ENCODE measurements around the gene IRAK4.

Gene IRAK4

GRCh38 chr12:43776498-43776897 is 17.7 kb downstream of the IRAK4 start:
- Histone ChIP-seq H3K4me1 (ENCODE audit: insufficient read depth, low read length) (no peaks in the 10 kb centered on the region), H3K36me3 (ENCODE audit: insufficient read depth, low read depth, low read length) (peaks cover 10% of the 10 kb centered on the region; the same call in 1 of the 2 replicates), H3K9me3 (ENCODE audit: insufficient read depth, low read depth, low read length) (no peaks in the 10 kb centered on the region), H3K27ac (ENCODE audit: low read length) (no peak overlapping the region), H3K4me3 (ENCODE audit: low read length) (no peak overlapping the region), H3K9ac (ENCODE audit: low read depth, low read length) (no peak overlapping the region), H3K27me3 (ENCODE audit: insufficient read depth, low read length) (no peaks in the 10 kb centered on the region)

GRCh38 chr12:43786899-43787693 is 28.3 kb downstream of the IRAK4 start:
- no peak overlapping the region for H3K27ac ChIP-seq (ENCODE audit: low read length)
- H3K27me3 ChIP-seq (ENCODE audit: insufficient read depth, low read length) = no peaks in the 10 kb centered on the region
- H3K9ac ChIP-seq (ENCODE audit: low read depth, low read length) = no peak overlapping the region
- peaks cover 14% of the 10 kb centered on the region for H3K36me3 ChIP-seq (ENCODE audit: insufficient read depth, low read depth, low read length)
- no peaks in the 10 kb centered on the region for H3K4me1 ChIP-seq (ENCODE audit: insufficient read depth, low read length)
- H3K9me3 ChIP-seq (ENCODE audit: insufficient read depth, low read depth, low read length) = no peaks in the 10 kb centered on the region
- H3K4me3 ChIP-seq (ENCODE audit: low read length) = no peak overlapping the region

- Histone ChIP-seq H3K4me3 (ENCODE audit: low read length) (no peak overlapping the region), H3K27me3 (ENCODE audit: insufficient read depth, low read length) (no peaks in the 10 kb centered on the region), H3K9ac (ENCODE audit: low read depth, low read length) (no peak overlapping the region), H3K27ac (ENCODE audit: low read length) (no peak overlapping the region), H3K4me1 (ENCODE audit: insufficient read depth, low read length) (no peaks in the 10 kb centered on the region), H3K36me3 (ENCODE audit: insufficient read depth, low read depth, low read length) (peaks cover 10% of the 10 kb centered on the region), H3K9me3 (ENCODE audit: insufficient read depth, low read depth, low read length) (no peaks in the 10 kb centered on the region)
These were observed 31.2 kb downstream of the IRAK4 start for GRCh38 chr12:43789941-43790340.

- peaks cover 69% of the 10 kb centered on the region for H3K36me3 ChIP-seq (ENCODE audit: insufficient read depth, low read depth, low read length)
- no peak overlapping the region for H3K9ac ChIP-seq (ENCODE audit: low read depth, low read length)
- H3K4me3 ChIP-seq (ENCODE audit: low read length) = no peak overlapping the region
- H3K27me3 ChIP-seq (ENCODE audit: insufficient read depth, low read length) = no peaks in the 10 kb centered on the region
- no peaks in the 10 kb centered on the region for H3K9me3 ChIP-seq (ENCODE audit: insufficient read depth, low read depth, low read length)
- no peaks in the 10 kb centered on the region for H3K4me1 ChIP-seq (ENCODE audit: insufficient read depth, low read length)
- no peak overlapping the region for H3K27ac ChIP-seq (ENCODE audit: low read length)
These were observed 37.0 kb downstream of the IRAK4 start for GRCh38 chr12:43795716-43796280.

- Histone ChIP-seq H3K9me3 (ENCODE audit: insufficient read depth, low read depth, low read length) (no peaks in the 10 kb centered on the region), H3K36me3 (ENCODE audit: insufficient read depth, low read depth, low read length) (peaks cover 88% of the 10 kb centered on the region), H3K4me1 (ENCODE audit: insufficient read depth, low read length) (no peaks in the 10 kb centered on the region), H3K9ac (ENCODE audit: low read depth, low read length) (no peak overlapping the region), H3K27ac (ENCODE audit: low read length) (no peak overlapping the region), H3K27me3 (ENCODE audit: insufficient read depth, low read length) (no peaks in the 10 kb centered on the region), H3K4me3 (ENCODE audit: low read length) (no peak overlapping the region)
These were observed 38.9 kb downstream of the IRAK4 start for GRCh38 chr12:43797561-43798217.

- peak overlapping the region; percentile 99 for H3K4me3 ChIP-seq (ENCODE audit: low read length)
- peak overlapping the region; percentile 11 for H3K27ac ChIP-seq (ENCODE audit: low read length)
- no peaks in the 10 kb centered on the region for H3K27me3 ChIP-seq (ENCODE audit: insufficient read depth, low read length)
- peaks cover 38% of the 10 kb centered on the region for H3K36me3 ChIP-seq (ENCODE audit: insufficient read depth, low read depth, low read length)
- no peaks in the 10 kb centered on the region for H3K9me3 ChIP-seq (ENCODE audit: insufficient read depth, low read depth, low read length)
- H3K4me1 ChIP-seq (ENCODE audit: insufficient read depth, low read length) = peaks cover 7% of the 10 kb centered on the region; the same call in 1 of the 2 replicates
- H3K9ac ChIP-seq (ENCODE audit: low read depth, low read length) = peak overlapping the region; percentile 89
These were observed 46.6 kb downstream of the IRAK4 start for GRCh38 chr12:43805149-43805859.

- Histone ChIP-seq H3K4me3 (ENCODE audit: low read length) (peak within 1 kb of the TSS; percentile 99), H3K27ac (ENCODE audit: low read length) (peak within 1 kb of the TSS; percentile 44), H3K9ac (ENCODE audit: low read depth, low read length) (peak within 1 kb of the TSS; percentile 89), H3K27me3 (ENCODE audit: insufficient read depth, low read length) (no peaks in the 10 kb centered on the region), H3K9me3 (ENCODE audit: insufficient read depth, low read depth, low read length) (no peaks in the 10 kb centered on the region), H3K4me1 (ENCODE audit: insufficient read depth, low read length) (peaks cover 7% of the 10 kb centered on the region; the same call in 1 of the 2 replicates), H3K36me3 (ENCODE audit: insufficient read depth, low read depth, low read length) (peaks cover 30% of the 10 kb centered on the region)
These were observed 47.3 kb downstream of the IRAK4 start, which contains the start of gene TWF1 for GRCh38 chr12:43805860-43806736. Gene TWF1, minus strand, starts transcription at chr12:43806317. Its CDS starts 72 bp downstream, at chr12:43806245.

GRCh38 chr12:43806737-43807072 is 48.0 kb downstream of the IRAK4 start:
- no peaks in the 10 kb centered on the region for H3K27me3 ChIP-seq (ENCODE audit: insufficient read depth, low read length)
- peak overlapping the region; percentile 99 for H3K4me3 ChIP-seq (ENCODE audit: low read length)
- H3K36me3 ChIP-seq (ENCODE audit: insufficient read depth, low read depth, low read length) = peaks cover 24% of the 10 kb centered on the region

GRCh38 chr12:43807386-43807785 is 48.6 kb downstream of the IRAK4 start:
- Histone ChIP-seq H3K36me3 (ENCODE audit: insufficient read depth, low read depth, low read length) (peaks cover 18% of the 10 kb centered on the region), H3K27ac (ENCODE audit: low read length) (no peak overlapping the region), H3K9me3 (ENCODE audit: insufficient read depth, low read depth, low read length) (no peaks in the 10 kb centered on the region), H3K27me3 (ENCODE audit: insufficient read depth, low read length) (no peaks in the 10 kb centered on the region), H3K4me3 (ENCODE audit: low read length) (peak overlapping the region; percentile 99), H3K9ac (ENCODE audit: low read depth, low read length) (peak overlapping the region; percentile 89; the same call in 1 of the 2 replicates), H3K4me1 (ENCODE audit: insufficient read depth, low read length) (peaks cover 7% of the 10 kb centered on the region; the same call in 1 of the 2 replicates)

More at GRCh38 chr12:43806737-43807072, 48.0 kb downstream of the IRAK4 start:
- H3K4me1 ChIP-seq (ENCODE audit: insufficient read depth, low read length) = peaks cover 7% of the 10 kb centered on the region; the same call in 1 of the 2 replicates
- H3K9ac ChIP-seq (ENCODE audit: low read depth, low read length) = peak overlapping the region; percentile 89
- no peaks in the 10 kb centered on the region for H3K9me3 ChIP-seq (ENCODE audit: insufficient read depth, low read depth, low read length)
- H3K27ac ChIP-seq (ENCODE audit: low read length) = peak overlapping the region; percentile 44

GRCh38 chr12:43812057-43812456 is 53.3 kb downstream of the IRAK4 start:
- no peak overlapping the region for H3K9ac ChIP-seq (ENCODE audit: low read depth, low read length)
- 0 out of 2 replicates have a peak, but pooled peaks cover 2% of the 10 kb centered on the region for H3K4me1 ChIP-seq (ENCODE audit: insufficient read depth, low read length)
- H3K27ac ChIP-seq (ENCODE audit: low read length) = no peak overlapping the region
- H3K9me3 ChIP-seq (ENCODE audit: insufficient read depth, low read depth, low read length) = no peaks in the 10 kb centered on the region
- no peaks in the 10 kb centered on the region for H3K36me3 ChIP-seq (ENCODE audit: insufficient read depth, low read depth, low read length)
- no peak overlapping the region for H3K4me3 ChIP-seq (ENCODE audit: low read length)
- H3K27me3 ChIP-seq (ENCODE audit: insufficient read depth, low read length) = no peaks in the 10 kb centered on the region
